Urothelium cell line (cell line): ENCODE results near the gene LBR.
A peak's percentile ranks its signal among the peaks of the same experiment; 100 is the strongest.
"Not testable (repeated sequence)": the region's sequence is repeated elsewhere in the genome, so short reads cannot be mapped to it uniquely, and the experiment has no call there.

ENCODE experiments used
- DNase-seq: peaks from one replicate; pipeline ENCODE4 v3.0.0; 2011; ENCODE audit warnings: low spot score, mixed read lengths
- FAIRE-seq: peaks from 2 replicates; lab custom pipeline; 2011; peaks lifted over from hg19 to GRCh38; lab: Jason Lieb, UNC

LBR gene

DNA sequence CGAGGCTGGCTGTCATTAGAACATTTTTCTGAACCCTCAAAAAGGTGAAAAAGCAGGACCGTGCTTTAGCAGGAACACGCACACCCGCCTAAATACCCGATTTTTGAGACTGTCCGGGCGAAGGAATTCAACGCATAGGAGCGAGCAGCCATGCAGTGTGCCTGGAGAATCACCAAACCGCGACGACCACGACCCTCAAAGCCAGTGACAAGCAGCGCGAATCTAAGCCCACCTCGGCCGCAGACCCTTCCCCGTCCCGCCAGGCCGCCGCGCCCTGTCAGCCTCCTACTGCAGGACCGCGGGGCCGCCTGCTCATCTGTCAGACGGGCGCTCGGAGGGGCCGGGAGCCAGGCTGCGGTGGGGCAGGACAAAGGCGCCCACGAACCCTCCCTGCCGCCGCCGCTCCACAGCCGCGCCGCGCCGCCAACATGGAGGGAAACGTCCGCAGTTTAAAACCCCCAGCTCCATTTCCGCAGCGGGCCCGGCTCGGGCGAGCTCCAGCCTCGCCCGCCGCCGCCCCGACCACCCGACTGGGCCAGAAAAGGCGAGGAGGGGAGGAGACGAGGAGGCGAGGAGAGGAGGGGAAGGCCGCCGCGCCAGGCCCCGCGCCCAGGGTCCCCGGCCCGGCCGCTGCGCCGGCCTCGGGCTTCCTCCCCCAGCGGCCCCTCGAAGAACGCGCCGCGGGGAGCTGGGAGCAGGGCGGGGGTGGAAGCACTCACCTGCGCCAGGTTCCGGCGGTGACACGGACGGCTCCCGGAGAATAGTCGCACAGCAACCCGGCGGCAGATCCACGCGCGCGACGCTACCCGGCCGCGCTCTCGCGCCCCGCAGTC is at the start of gene LBR:
Gene LBR, minus strand, starts transcription at position 804 of the 833 bp plus-strand sequence. CDS start 3,963 bp downstream, outside the sequence.
- FAIRE-seq = no peak
- peak; percentile 33 for DNase-seq

DNA sequence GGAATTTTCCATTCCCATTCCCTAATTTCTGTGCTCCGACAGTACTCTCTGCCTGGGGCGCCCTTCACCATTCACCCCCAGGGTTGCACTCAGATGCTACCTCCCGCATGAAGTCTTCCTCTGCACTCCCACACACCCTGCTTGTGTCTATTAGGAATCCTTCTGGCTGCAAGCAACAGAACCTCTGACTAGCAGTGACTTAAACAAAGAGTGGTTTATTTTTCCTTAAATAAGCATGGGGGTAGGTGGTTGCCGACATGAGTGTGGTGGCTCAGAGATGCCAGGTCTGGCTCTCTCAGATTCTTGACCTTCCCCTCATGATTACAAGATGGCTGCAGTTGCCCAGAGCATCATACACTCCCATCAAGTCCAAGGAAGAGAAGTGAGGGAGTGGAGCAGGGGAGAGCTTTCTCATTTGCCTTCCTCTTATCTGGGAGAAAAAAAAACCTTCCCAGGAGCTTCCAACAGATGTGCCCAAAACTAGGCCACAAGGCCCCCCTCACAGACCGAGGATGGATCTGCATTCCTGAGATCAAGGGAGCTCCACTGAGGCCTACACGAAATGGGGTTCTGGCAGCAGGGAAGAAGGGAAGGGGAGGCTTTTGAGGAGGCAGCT is 49.6 kb upstream of the LBR start:
- no peak for FAIRE-seq
- DNase-seq = no peak

DNA sequence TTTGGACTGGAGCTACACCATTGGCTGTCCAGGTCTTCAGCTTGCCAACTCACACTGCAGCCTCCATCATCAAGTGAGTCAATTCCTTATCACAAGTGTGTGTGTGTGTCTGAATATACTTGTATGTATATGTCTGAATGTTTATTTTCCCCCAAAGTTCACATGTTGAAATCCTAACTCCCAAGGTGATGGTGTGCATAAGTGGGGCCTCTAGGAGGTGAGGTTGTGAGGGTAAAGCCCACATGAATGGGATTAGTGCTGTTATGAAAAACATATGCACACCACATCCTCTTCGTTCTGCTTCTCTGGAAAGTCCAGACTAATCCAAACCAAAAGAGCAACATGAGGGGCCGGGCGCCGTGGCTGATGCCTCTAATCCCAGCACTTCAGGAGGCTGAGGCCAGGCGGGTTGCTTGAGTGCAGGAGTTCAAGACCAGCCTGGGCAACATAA is 48.7 kb upstream of the LBR start:
- DNase-seq (no peak), FAIRE-seq (no peak)

DNA sequence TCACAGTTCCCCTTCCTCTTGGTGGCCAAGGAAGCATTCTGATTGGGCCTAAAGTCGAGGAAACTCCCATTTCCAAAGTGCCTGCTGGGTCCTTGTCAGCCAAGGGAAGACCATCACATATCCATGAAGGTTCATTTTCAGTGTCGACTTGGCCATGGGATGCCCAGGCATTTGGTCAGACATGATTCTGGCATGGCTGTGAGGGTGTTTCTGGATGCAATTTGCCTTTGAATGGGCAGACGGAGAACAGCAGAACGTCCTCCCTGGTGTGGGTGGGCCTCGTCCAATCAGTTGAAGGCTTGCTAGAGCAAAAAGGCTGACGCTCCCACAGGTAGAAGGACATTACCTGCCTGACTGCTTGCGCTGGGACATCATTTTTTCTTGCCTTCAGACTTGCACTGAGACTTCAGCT is 48.3 kb upstream of the LBR start:
- FAIRE-seq (no peak), DNase-seq (no peak)

DNA sequence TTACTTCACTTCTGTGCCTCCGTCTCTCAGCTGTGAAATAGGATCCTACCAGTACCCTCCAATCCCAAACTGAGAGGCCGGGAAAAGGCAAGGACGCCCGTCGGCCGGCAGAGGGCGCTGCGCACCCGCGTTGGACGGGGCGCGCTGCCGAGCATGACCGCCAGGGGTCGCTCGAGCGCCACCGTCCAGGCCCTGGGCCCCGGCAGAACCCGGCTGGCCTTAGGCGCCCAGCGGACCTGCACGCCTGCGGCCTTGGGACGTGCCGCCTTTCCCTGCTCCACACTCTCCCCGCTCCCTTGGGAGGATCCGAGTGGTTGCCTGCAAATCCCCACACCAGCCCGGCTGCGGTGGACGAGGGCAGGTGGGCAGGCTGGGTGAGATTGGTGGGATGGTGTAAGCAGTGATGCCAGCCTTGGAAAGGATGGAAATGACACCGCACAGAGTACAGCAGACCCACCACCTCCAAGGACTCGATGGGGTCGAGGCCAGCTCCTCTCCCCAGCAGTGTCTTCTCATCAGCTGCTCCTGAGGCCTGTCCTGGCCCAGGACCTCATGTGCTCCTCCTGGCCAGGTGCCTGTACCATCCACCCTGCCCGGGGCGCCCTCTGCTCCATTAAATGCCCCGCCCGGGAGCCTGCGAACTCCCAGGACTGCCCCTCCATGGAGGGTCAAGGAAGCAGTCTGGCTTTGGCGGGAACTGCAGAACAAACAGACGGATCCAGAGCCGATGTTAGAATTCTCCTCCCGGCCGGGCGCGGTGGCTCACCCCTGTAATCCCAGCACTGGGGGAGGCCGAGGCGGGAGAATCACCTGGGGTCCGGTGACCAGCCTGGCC is 47.4 kb upstream of the LBR start:
- peak; percentile 87 for FAIRE-seq

DNA sequence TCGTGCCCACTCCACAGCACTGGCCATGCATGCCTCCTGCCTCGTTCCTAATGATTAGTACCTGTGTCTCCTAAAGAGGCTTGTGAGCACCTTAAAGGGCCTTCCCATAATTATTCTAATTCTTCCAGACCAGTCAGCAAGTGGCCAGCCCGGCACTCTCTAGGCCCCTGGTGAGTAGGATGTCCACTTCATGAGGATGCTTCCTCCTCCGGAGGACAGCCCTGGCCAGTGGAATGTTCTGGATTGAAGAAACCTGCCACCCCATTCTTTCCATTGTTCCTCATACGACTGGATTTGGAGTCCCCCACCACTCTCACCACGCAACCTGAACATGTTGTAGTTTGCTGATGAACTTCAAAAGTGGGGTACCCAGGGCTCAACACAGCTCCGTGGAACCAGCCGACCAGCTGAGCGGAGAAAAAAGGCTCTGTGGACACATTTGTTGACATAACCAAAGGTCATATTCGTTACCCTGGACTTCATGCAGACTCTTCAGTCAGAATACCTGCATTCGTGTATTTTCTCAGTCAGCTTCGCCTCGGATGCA is 46.7 kb upstream of the LBR start:
- FAIRE-seq = no peak

More for the DNA sequence above, 47.4 kb upstream of the LBR start:
- DNase-seq = peak; percentile 83

DNA sequence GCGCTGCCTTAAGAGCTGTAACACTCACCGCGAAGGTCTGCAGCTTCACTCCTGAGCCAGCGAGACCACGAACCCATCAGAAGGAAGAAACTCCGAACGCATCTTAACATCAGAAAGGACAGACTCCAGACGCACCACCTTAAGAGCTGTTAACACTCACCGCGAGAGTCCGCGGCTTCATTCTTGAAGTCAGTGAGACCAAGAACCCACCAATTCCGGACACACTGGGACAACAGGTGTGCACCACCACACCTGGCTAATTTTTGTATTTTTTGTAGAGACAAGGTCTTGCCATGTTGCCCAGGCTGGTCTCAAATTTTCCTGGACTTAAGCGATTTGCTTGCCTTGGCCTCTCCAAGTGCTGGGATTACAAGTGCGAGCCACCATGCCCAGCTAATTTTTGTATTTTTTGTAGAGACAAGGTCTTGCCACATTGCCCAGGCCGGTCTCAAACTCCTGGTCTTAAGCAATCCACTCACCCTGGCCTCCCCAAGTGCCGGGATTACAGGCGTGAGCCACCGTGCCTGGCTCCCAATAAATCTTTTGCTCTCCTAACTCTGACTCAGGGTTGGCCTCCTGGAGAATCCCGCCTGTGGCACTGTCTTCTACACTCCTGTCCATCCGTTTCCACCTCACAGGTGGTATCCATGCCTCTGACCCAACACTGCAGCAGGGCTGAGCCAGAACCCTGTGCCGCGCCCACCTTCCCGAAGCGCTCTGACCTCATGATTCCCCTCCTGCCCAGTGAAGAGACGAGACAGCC is 46.0 kb upstream of the LBR start:
- FAIRE-seq, DNase-seq: not testable (repeated sequence)

More for the DNA sequence above, 46.7 kb upstream of the LBR start:
- DNase-seq = no peak

DNA sequence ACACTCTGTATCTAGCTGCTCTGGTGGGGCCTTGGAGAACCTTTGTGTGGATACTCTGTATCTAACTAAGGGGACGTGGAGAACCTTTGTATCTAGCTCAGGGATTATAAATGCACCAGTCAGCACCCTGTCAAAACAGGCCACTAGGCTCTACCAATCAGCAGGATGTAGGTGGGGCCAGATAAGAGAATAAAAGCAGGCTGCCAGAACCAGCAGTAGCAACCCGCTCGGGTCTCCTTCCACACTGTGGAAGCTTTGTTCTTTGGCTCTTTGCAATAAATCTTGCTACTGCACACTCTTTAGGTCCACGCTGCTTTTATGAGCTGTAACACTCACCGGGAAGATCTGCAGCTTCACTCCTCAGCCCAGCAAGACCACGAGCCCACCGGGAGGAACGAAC is 45.4 kb upstream of the LBR start:
- FAIRE-seq, DNase-seq: not testable (repeated sequence)

DNA sequence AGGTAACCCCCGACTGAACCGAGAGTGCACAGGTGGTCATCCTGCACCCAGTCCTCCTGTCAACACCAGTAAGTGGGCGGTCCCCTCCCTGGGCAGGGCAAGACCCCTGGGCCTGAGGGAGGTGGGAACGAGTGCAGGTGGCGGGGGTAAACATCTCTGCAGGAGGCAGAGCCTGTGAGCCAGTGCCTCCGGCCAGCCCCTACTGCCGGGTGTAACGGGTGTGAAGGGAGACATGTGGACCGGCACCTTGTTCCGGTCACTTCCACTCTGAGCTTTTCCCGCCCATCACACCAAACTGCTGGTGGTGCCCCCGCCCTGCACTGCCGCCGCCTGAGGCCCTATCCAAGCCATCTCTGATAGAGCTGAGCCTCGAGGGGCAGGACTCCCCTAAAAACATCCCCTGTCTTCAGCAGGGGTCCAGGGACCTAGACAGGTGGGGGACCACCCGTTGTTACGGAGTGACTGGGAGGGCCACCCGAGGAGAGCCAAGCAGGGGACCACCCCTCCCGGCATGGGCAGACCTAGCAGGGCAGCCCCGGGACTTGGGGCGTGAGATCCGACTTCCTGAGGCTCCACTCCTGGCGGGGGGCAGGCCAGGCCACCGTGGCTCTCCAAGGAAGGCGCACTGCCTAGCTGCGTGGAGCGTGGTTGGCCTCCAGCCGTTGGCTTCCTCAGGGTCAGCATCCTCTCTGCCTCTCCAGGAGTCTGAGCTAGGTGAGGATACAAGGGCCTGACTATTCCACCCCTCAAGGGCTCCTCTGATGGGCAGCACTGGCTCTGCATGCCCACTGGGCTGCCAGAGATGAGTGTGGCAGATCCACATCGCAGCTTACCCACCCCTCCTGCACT is 43.8 kb upstream of the LBR start:
- FAIRE-seq (no peak), DNase-seq (no peak)

DNA sequence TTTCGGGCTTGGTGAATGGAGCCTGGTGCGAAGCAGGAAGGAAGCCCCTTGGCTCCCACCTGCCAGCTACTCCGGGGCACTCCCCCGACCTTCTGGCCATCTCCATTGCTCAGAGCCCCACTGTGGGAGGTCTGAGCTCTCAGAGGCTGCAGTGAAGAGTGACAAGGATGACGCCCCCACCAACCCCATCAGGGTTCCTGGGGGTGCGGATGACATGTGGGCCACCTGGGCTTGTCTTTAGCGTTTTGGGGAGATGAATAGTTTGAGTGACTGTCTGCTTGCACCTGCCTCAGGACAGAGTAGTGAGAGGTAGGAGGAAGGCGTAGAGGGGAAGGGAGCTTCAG is 43.2 kb upstream of the LBR start:
- FAIRE-seq = no peak
- DNase-seq = no peak

DNA sequence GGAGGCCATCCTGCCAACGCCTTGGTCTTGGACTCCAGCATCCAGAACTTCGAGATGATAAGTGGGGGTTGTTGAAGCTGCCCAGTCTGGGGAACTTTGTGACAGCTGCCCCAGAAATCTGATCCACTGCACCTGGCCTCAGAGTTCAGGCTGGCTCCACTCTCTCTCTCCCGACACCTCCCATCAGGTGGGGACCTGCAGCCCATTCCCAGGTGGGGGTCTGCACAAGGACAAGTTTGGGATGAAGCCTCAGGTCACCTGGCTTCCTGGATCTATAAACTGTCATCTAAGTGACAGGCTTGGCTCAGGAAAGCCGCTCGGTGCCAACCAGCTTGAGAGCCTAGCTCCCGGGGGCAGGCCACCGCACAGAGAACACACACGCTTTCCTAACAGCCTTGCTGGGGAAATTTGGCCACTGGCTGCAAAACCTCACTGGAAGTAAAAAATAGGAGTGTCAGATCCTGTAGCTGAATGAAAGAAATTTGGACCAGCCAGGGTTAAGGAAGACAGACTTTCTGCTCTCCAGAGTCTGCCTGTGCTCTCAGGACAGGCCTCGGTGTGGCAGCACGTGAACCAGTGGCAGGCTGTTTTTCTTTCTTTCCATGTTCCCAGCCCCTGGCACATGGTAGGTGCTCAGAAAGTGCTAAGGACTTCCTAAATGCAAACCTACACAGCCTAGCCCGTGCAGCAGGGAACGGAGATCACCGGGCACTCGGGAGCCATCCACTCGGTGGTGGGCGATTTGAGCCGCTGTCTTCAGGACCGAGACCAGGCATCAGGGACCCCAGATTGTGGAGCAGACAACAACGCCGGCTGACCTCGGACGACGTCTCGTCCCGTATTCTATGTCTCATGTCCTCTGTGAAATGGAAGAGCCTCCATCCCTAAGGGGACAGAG is 42.6 kb upstream of the LBR start:
- DNase-seq (no peak), FAIRE-seq (no peak)

DNA sequence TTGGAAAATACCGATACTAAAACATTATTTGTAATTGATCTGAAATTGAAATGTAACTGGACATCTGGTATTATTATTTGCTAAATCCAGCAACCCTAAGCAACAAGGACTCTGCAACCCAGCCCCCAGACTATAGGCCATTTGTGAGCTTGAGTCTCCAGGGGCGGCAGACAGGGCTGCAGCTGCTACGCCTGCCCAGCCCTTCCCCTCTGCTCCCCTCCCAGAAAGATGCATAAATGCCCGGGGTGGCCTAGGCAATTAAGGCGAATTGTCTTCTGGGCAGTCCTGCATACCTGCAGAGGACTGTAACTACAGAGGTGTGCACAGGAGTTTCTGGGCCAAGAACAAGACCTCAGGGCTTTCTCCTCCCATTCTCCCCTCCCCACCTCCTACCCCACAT is 41.2 kb upstream of the LBR start:
- DNase-seq (no peak), FAIRE-seq (no peak)

DNA sequence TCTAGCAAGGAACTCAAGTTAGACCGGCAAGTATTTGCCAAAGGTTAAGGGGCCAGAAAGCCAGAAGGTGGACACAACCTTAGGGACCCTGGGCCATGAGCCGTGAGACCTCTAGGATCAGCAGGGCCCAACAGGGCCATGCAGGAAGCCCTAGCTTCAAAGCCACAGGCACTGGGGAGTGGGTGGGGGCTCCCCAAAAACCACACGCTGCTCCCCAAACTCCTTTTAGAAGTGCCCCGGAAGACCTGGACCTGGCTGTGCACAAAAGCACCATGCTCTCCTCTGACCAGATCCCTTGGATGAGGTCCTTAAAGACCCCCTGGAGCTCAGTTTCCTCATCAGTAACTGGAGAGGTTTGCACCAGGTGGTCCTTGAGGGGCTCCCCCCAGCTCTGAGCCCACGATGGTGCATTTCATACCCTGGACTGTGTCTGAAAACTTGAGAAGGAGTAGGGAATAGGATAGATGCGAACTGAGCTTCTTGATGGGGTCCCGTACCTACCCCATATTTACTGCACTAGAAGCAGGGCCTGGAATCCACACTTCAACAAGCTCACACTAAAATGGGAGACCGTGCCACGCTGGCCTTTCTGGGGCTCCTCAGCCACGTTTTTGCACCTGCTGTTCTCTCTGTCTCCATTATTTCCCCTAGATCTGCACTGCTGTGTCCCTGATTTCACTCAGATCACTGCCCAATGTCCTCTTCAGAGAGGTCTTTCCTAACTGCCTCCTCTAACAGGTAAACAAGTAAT is 40.6 kb upstream of the LBR start:
- no peak for FAIRE-seq

DNA sequence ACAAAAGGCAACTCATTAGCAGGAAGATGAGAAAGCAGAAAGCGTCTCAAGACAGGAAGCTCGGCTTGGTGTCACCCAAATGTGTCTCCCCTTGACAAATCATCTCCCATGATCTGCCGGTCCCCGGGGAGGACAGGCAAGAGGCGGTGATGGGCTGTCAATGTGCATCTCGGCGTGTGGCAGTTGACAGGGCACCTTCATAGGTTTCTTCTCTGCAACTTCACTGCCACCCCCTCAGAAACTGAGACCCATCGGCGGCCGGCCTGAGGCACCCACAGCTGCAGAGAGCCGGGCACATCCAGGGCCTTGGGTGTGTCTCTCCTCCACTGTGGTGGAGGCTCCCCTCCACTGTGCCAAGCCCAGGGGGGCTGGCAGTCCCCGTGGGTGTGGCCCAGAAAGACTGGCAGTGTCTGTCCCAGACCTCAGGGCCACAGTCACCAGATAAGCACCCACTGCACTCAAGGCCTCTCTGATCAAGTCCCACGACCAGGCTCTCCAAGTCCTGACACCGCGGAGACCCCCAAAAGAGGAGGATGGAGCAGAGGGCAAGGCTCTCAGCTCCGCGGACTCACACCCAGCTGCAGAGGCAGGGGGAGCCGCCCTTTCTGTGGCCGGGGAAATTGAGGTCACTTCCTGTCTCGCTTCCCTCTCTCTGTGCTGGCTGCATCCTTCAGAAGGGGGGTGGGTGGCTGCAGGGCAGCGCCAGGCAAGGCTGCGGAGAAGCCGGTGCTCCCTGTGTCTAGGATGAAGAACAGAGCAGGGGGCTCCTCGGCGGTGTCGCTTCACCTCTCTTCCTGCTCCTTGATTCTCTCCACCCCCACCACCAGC is 39.6 kb upstream of the LBR start:
- DNase-seq = no peak

More for the DNA sequence above, 40.6 kb upstream of the LBR start:
- no peak for DNase-seq

DNA sequence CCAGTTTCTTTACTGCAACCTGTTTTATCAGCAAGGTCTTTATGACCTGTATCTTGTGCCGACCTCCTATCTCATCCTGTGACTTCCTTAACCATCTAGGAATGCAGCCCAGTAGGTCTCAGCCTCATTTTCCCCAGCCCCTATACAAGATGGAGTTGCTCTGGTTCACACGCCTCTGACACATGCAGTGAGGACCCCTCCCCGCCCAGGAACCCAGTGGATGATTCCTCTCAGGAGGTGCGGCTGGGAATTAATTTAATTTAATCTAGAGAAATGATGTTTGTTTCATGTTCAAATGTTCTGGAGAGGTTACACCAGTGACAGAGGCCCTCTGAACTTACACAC is 39.0 kb upstream of the LBR start:
- FAIRE-seq (no peak), DNase-seq (no peak)

More for the DNA sequence above, 39.6 kb upstream of the LBR start:
- FAIRE-seq = no peak

DNA sequence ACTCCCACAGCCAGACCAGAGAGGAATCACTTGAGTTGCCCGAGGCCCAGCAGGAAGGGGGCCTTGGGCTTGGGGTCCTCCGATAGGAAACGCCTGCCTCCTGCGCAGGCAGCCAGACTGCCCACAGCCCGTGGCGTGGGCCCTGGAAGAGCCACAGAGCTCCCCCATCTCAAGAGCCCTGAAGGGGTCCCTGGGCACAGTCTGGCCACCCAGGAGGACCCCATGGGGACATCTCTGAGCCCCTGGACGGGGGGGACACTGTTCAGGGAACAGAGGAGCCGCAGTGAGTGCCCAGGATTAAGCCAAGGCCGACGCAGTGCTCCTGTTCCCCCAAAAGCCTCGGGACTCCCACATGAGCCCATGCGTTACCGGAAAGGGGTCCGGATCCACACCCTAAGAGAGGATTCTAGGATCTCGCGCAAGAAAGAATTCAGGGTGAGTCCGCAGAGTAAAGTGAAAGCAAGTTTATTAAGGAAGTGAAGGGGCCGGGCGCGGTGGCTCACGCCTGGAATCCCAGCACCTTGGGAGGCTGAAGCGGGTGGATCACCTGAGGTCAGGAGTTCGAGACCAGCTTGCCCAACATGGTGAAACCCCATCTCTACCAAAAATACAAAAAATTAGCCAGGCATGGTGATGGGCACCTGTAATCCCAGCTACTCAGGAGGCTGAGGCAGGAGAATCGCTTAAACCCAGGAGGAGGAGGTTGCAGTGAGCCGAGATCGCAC is 38.1 kb upstream of the LBR start:
- no peak for FAIRE-seq
- DNase-seq = no peak
